Brain microvascular endothelial cell (primary cell): ENCODE measurements around the gene KLC3.
"Not testable (repeated sequence)": the region's sequence is repeated elsewhere in the genome, so short reads cannot be mapped to it uniquely, and the experiment has no call there.

Experiments
- DNase-seq: peaks from one replicate; pipeline ENCODE4 v3.0.0-alpha.2; 2020
- H3K27ac ChIP-seq: fragments of 250-450 bp; sonication (Bioruptor Pico); 2 replicates; pipeline ENCODE4 v1.5.1; 2020; ENCODE audit warnings: mild to moderate bottlenecking, moderate library complexity
- H3K27me3 ChIP-seq: fragments of 250-450 bp; sonication (Bioruptor Pico); replicated peaks from 2 replicates; pipeline ENCODE4 v1.5.1; 2020; ENCODE audit warnings: mild to moderate bottlenecking
- H3K36me3 ChIP-seq: fragments of 250-450 bp; sonication (Bioruptor Pico); replicated peaks from 2 replicates; pipeline ENCODE4 v1.5.1; 2020; ENCODE audit warnings: mild to moderate bottlenecking
- H3K4me3 ChIP-seq: 2 replicates; pipeline ENCODE4 v1.5.1; 2011; ENCODE audit warnings: low read depth, mild to moderate bottlenecking, control low read depth, low read length, moderate library complexity
- in situ Hi-C: cut with HindIII; loops from 2 replicates; pipeline ENCODE4 v1.10.0; 2017; ENCODE audit warnings: low sequenced_read_pairs, low pct_ligation_motif_present
- TF ChIP-seq, protein P1 (sequence below): IDR thresholded peaks from 2 replicates; pipeline ENCODE4 v1.5.1; 2011; ENCODE audit warnings: low read depth, mild to moderate bottlenecking, moderate library complexity, low read length, control low read depth, inconsistent platforms; ENCODE audit errors: missing control alignments

The KLC3 gene

DNA sequence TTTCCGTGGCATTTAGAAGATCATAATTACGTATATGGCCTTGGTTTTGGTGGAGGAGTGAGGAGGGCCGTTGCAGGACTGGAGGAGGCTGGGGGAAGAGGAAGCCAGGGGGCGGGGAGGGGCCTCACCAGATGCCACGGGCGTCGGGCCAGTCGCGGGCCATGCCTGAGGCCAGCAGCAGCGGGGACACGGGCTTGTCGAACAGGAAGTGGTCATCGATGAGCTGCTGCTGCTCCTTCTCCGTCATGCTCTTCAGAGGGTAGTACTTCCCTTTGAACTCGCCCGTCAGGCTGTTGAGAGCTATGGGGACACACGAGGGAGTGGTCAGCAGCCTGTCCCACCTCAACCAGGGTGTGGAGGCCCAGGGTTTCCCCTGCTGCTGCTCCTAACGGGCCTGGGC lies 28.9 kb upstream of the KLC3 start:
- Histone ChIP-seq H3K27ac (no peak overlapping the region), H3K27me3 (peaks cover 6% of the 10 kb centered on the region), H3K4me3 (no peak overlapping the region), H3K36me3 (no peaks in the 10 kb centered on the region)
- TF ChIP-seq, protein P1, sequence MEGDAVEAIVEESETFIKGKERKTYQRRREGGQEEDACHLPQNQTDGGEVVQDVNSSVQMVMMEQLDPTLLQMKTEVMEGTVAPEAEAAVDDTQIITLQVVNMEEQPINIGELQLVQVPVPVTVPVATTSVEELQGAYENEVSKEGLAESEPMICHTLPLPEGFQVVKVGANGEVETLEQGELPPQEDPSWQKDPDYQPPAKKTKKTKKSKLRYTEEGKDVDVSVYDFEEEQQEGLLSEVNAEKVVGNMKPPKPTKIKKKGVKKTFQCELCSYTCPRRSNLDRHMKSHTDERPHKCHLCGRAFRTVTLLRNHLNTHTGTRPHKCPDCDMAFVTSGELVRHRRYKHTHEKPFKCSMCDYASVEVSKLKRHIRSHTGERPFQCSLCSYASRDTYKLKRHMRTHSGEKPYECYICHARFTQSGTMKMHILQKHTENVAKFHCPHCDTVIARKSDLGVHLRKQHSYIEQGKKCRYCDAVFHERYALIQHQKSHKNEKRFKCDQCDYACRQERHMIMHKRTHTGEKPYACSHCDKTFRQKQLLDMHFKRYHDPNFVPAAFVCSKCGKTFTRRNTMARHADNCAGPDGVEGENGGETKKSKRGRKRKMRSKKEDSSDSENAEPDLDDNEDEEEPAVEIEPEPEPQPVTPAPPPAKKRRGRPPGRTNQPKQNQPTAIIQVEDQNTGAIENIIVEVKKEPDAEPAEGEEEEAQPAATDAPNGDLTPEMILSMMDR = no peak
- DNase-seq = no peak
- in situ Hi-C loops = no loop called here

DNA sequence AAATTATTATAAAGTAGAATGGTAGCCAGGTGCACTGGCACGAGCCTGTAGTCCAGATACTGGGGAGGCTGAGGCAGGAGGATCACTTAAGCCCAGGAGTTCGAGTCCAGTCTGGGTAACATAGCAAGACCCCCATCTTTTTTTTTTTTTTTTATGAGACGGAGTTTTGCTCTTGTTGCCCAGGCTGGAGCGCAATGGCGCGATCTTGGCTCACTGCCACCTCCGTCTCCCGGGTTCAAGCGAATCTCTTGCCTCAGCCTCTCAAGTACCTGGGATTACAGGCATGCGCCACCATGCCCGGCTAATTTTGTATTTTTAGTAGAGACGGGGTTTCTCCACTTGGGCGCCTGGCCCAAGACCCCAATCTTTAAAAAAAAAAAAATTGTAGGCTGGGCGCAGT lies 28.3 kb upstream of the KLC3 start:
- H3K36me3 ChIP-seq, H3K27ac ChIP-seq, H3K27me3 ChIP-seq, in situ Hi-C loops, H3K4me3 ChIP-seq, DNase-seq: not testable (repeated sequence)

DNA sequence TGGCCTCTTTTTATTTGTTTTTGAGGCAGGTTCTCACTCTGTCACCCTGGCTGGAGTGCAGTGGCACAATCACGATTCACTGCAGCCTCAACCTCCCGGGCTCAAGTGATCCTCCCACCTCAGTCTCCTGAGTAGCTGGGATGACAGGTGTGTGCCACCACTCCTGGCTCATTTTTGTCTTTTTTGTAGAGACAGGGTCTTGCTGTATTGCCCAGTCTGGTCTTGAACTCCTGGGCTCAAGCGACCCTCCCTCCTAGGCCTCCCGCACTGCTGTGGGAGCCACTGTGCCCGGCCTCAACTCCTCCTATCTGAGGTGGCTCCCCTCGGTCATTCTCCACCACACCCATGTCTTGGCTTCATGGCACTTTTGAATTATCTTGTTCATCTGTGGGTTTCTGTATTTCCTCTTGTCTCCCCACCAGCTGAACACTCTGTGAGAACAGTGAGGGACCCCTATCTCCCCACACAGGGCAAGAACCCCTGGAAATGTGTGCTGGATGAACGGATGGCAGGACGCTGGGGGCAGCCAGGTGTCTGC lies 25.8 kb upstream of the KLC3 start:
- DNase-seq = no peak
- no peak overlapping the region for H3K4me3 ChIP-seq
- no peak overlapping the region for H3K27ac ChIP-seq
- H3K27me3 ChIP-seq = peaks cover 6% of the 10 kb centered on the region
- H3K36me3 ChIP-seq = no peaks in the 10 kb centered on the region
- TF ChIP-seq, protein P1 = no peak
- in situ Hi-C loops = no loop called here

DNA sequence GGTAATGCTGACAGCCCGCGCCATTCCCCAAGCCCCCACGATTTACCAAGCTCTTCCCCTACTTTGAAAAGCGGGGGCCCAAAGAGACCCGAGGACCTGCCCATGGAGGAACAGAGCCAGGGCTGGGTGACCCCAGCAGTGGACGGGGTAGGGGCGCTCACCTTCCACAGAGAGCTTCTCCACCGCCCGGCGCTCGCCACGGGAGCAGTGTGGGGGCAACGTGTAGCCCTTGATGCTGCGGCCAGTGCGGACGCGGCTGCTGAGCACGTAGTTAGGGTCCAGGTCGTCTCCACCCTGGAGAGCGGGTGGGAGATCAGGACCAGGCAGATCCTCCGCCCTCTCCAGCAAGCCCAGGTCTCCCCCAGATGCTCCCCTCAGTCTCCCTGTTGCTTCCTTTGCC lies 25.2 kb upstream of the KLC3 start:
- Histone ChIP-seq H3K27ac (no peak overlapping the region), H3K36me3 (no peaks in the 10 kb centered on the region), H3K27me3 (peaks cover 6% of the 10 kb centered on the region), H3K4me3 (no peak overlapping the region)
- TF ChIP-seq, protein P1 = no peak
- in situ Hi-C loops = no loop called here
- DNase-seq = no peak

DNA sequence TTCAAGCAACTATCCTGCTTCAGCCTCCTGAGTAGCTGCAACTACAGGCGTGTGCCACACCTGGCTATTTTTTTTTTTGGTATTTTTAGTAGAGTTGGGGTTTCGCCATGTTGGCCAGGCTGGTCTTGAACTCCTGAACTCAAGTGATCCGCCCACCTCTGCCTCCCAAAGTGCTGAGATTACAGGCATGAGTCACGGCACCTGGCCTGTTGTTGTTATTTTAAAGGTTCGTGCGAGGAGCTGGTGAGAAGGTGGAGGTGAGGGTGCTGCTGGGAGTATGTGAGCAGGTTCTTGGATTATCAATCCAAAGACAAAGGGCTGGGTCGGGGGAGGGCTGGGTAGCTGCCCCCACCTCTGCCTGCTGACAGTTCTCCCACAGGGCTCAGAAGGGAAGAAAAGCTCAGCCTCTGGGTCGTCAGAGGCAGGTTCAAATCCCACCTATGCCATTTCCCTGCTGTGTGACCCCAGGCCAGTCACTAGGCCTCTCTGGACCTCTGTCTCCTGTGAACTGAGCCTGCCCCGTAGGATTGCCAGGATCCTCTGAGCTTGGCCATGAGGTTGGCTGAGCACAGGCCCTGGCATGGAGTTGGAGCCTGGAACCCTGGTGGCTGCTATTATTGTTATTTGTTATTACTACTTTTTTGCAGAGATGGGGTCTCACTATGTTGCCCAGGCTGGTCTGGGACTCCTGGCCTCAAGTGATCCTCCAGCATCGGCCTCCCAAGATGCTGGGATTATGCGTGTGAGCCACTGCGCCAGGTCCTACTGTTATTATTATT lies 19.4 kb upstream of the KLC3 start:
- no peaks in the 10 kb centered on the region for H3K36me3 ChIP-seq
- in situ Hi-C loops = no loop called here
- H3K4me3 ChIP-seq = no peak overlapping the region
- peaks cover 7% of the 10 kb centered on the region for H3K27me3 ChIP-seq
- TF ChIP-seq, protein P1 = no peak
- no peak for DNase-seq
- H3K27ac ChIP-seq = no peak overlapping the region

DNA sequence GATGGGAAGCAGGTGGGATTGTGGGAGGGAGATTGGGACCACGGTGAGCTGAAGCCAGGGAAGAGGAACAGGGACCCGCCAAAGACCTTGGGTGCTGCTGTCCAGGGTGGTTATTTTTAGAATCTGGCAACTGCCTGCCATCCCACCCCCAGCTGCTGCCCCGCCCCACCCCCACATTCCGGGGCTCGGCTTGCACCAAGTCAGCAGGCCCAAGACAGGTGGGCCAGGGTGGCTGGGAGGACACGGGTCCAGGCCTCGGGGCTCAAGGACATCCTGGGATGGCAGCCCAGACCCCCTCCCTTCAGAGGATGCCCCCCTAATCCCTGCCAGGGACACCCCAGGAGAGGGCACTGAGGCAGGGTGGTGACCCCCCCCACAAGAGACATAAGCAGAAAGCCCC lies 18.7 kb upstream of the KLC3 start:
- Histone ChIP-seq H3K4me3 (no peak overlapping the region), H3K36me3 (no peaks in the 10 kb centered on the region), H3K27ac (no peak overlapping the region), H3K27me3 (peaks cover 7% of the 10 kb centered on the region)
- TF ChIP-seq, protein P1 = no peak
- in situ Hi-C loops = no loop called here
- no peak for DNase-seq
